HCT116 (cell line): ENCODE measurements around the gene NRP1. TPM values are rescaled to one million over a fixed set of nuclear protein-coding genes. Genes with fewer than 3 reads are reported as not detected.

ENCODE experiments used
- ATAC-seq: fragments of 200-7000 bp; cut with Tn5 transposase; 2 replicates; pipeline ENCODE4 v1.9.1; 2020; ENCODE audit warnings: mild to moderate bottlenecking, moderate library complexity
- BruUV-seq: library from RNA; stranded (reverse); fragments of 400-500 nt; replicated peaks from 2 replicates; lab custom pipeline; 2021; lab: Mats Ljungman, UMichigan
- CTCF ChIA-PET: fragments of 300-600 bp; sonication (Branson Sonifier 250); formaldehyde crosslinking; loops from one replicate; lab custom pipeline; 2021; ENCODE audit warnings: antibody characterized with exemption; lab: Charles Lee
- POLR2A ChIA-PET: fragments of 300-600, 350-600 bp; sonication (Branson Sonifier 250); formaldehyde crosslinking; loops from one replicate; lab custom pipeline; 2021; ENCODE audit warnings: antibody characterized with exemption; lab: Charles Lee
- RAD21 ChIA-PET, 2 experiments: fragments of 300-600 bp; sonication (Branson Sonifier 250); formaldehyde crosslinking; loops; one replicate each; lab custom pipeline; 2023; ENCODE audit warnings: low total read pairs in 2 of 2; ENCODE audit not compliant: uncharacterized antibody in 2 of 2, unreplicated experiment in 2 of 2, low non-redundant PET in 1 of 2; lab: Charles Lee
- DNase-seq: peaks from one replicate; pipeline ENCODE4 v3.0.0-alpha.2; 2010; ENCODE audit warnings: low read depth, low spot score
- H2AFZ ChIP-seq: fragments of 200-600 bp; shearing (Covaris generic), sonication (generic); 2 replicates; pipeline ENCODE4 v1.6.1; 2017; ENCODE audit warnings: low read depth, mixed run types, mixed read lengths, antibody characterized with exemption, low read length; ENCODE audit not compliant: poor library complexity, severe bottlenecking
- H3K27ac ChIP-seq: 2 replicates; pipeline ENCODE4 v1.5.1; 2012; ENCODE audit warnings: low read depth, low read length
- H3K27me3 ChIP-seq: fragments of 200-600 bp; sonication (generic); 2 replicates; pipeline ENCODE4 v1.6.1; 2016; ENCODE audit warnings: mixed run types, low read length, mixed read lengths; ENCODE audit not compliant: insufficient read depth
- H3K36me3 ChIP-seq, 2 experiments: fragments of 200-500 bp in 1 of 2; fragments of 200-600 bp in 1 of 2; sonication (Bioruptor generic) in 1 of 2; sonication (generic) in 1 of 2; 2 replicates each; pipeline versions ENCODE4 v1.5.1 to v1.6.1; 2014 to 2016; ENCODE audit warnings: low read length in 2 of 2, inconsistent platforms in 1 of 2, mixed read lengths in 1 of 2, mixed run types in 1 of 2; ENCODE audit not compliant: insufficient read depth in 2 of 2, control insufficient read depth in 1 of 2
- H3K4me1 ChIP-seq, 2 experiments: fragments of 200-600 bp in 1 of 2; sonication (generic) in 1 of 2; 2 replicates each; pipeline versions ENCODE4 v1.5.1 to v1.6.1; 2012 to 2017; ENCODE audit warnings: low read length in 2 of 2, inconsistent platforms in 1 of 2, mild to moderate bottlenecking in 1 of 2, mixed read lengths in 1 of 2, mixed run types in 1 of 2, moderate library complexity in 1 of 2; ENCODE audit not compliant: insufficient read depth in 2 of 2, control insufficient read depth in 1 of 2
- H3K4me2 ChIP-seq: fragments of 200-600 bp; sonication (generic); 2 replicates; pipeline ENCODE4 v1.6.1; 2017; ENCODE audit warnings: mixed run types, low read length, mixed read lengths
- H3K4me3 ChIP-seq, 2 experiments: fragments of 200-600 bp in 1 of 2; sonication (generic) in 1 of 2; replicated peaks in 1 of 2; 2 replicates each; pipeline ENCODE4 v1.5.1; 2011 to 2016; ENCODE audit warnings: low read length in 2 of 2, control low read depth in 1 of 2, low read depth in 1 of 2, mild to moderate bottlenecking in 1 of 2, mixed read lengths in 1 of 2, mixed run types in 1 of 2
- H3K79me2 ChIP-seq: fragments of 200-600 bp; sonication (generic); 2 replicates; pipeline ENCODE4 v1.6.1; 2017; ENCODE audit warnings: mild to moderate bottlenecking, mixed run types, low read length, moderate library complexity, mixed read lengths; ENCODE audit not compliant: insufficient read depth
- H3K9ac ChIP-seq: fragments of 200-600 bp; sonication (generic); 2 replicates; pipeline ENCODE4 v1.6.1; 2016; ENCODE audit warnings: low read length, mixed read lengths
- H3K9me2 ChIP-seq: fragments of 200-600 bp; sonication (generic), shearing (Covaris generic); 2 replicates; pipeline ENCODE4 v1.6.1; 2017; ENCODE audit warnings: mixed run types, mild to moderate bottlenecking, moderate library complexity; ENCODE audit not compliant: insufficient read depth
- H3K9me3 ChIP-seq, 2 experiments: fragments of 200-500 bp in 1 of 2; fragments of 200-600 bp in 1 of 2; sonication (Bioruptor generic) in 1 of 2; sonication (generic) in 1 of 2; 2 replicates each; pipeline ENCODE4 v1.6.1; 2014 to 2017; ENCODE audit warnings: low read length in 2 of 2, mixed read lengths in 2 of 2, inconsistent platforms in 1 of 2, low read depth in 1 of 2, mild to moderate bottlenecking in 1 of 2, mixed run types in 1 of 2, moderate library complexity in 1 of 2; ENCODE audit not compliant: control insufficient read depth in 1 of 2, insufficient read depth in 1 of 2
- H4K20me1 ChIP-seq: fragments of 200-600 bp; sonication (generic), shearing (Covaris generic); 2 replicates; pipeline ENCODE4 v1.6.1; 2017; ENCODE audit warnings: mixed run types, mild to moderate bottlenecking, moderate library complexity; ENCODE audit not compliant: insufficient read depth
- CBX3 ChIP-seq: IDR thresholded peaks from 2 replicates; pipeline ENCODE4 v1.6.1; 2012; ENCODE audit warnings: low read depth
- EGR1 ChIP-seq: IDR thresholded peaks from 2 replicates; pipeline ENCODE4 v1.6.1; 2012; ENCODE audit warnings: low read depth
- ELF1 ChIP-seq: IDR thresholded peaks from 2 replicates; pipeline ENCODE4 v1.6.1; 2012; ENCODE audit warnings: low read depth, borderline replicate concordance
- FOSL1 ChIP-seq: IDR thresholded peaks from 2 replicates; pipeline ENCODE4 v1.6.1; 2012; ENCODE audit warnings: low read depth
- RAD21 ChIP-seq: IDR thresholded peaks from 2 replicates; pipeline ENCODE4 v1.6.1; 2012; ENCODE audit warnings: low read depth, mild to moderate bottlenecking
- SP1 ChIP-seq: IDR thresholded peaks from 2 replicates; pipeline ENCODE4 v1.6.1; 2012; ENCODE audit warnings: low read depth
- SRF ChIP-seq: IDR thresholded peaks from 2 replicates; pipeline ENCODE4 v1.6.1; 2012; ENCODE audit warnings: low read depth
- ZFX ChIP-seq: fragments of 450-650 bp; IDR thresholded peaks from 2 replicates; pipeline ENCODE4 v1.6.1; 2017
- ZNF274 ChIP-seq: fragments of 200-500 bp; sonication (Bioruptor generic); IDR thresholded peaks from 2 replicates; pipeline ENCODE4 v1.6.1; 2014; ENCODE audit warnings: mild to moderate bottlenecking, low read depth, low read length, inconsistent platforms
- intact Hi-C: fragments of 100-400 bp; cut with micrococcal nuclease; formaldehyde crosslinking; loops from 2 replicates; pipeline ENCODE4 v1.10.0; 2022
- total RNA-seq: library from RNA; stranded (reverse); gene quantifications from one replicate; pipeline ENCODE4 v1.2.1, GENCODE V29; 2021; ENCODE audit not compliant: unreplicated experiment
- TF ChIP-seq, protein P1 (sequence below): IDR thresholded peaks from 2 replicates; pipeline ENCODE4 v1.6.1; 2012
- TF ChIP-seq, protein P2 (sequence below): IDR thresholded peaks from 2 replicates; pipeline ENCODE4 v1.6.1; 2012; ENCODE audit warnings: low read depth
- TF ChIP-seq, protein P3 (sequence below): IDR thresholded peaks from 2 replicates; pipeline ENCODE4 v1.6.1; 2012

NRP1 gene
- total RNA-seq, 1 experiment from 2014 or later, result 3.8 TPM

DNA sequence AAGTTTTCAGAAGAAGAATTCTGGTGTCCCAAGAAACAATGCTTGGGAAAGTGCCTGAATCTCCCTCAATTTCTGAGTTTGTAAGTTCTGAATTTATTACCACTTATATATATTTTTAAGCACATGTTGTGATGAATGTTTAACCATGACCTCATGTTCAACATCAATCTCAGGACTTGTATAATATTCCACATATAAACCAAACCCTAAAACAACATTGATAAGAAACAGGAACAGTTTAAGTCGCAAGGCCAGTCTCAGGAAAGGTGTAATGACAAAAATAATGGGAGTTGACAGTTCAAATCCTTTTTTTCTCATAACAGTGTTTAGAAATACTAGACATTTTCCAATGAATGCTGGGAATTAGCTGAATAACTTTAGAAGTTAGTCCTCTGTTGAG, 22.8 kb downstream of the NRP1 start:
- Histone ChIP-seq H3K9me2 (no peaks in the 10 kb centered on the region), H3K79me2 (no peaks in the 10 kb centered on the region), H3K4me2 (no peak overlapping the region), H3K9me3 (no peaks in the 10 kb centered on the region), H3K27ac (no peak overlapping the region), H3K36me3 (no peaks in the 10 kb centered on the region), H4K20me1 (no peaks in the 10 kb centered on the region), H3K27me3 (no peaks in the 10 kb centered on the region), H3K9ac (no peak overlapping the region), H3K4me1 (no peaks in the 10 kb centered on the region), H3K4me3 (no peak overlapping the region), H2AFZ (no peak overlapping the region)
- BruUV-seq, result no TSS peak
- ChIA-PET RAD21 (no interaction called here), POLR2A (no interaction called here), CTCF (no interaction called here)
- ATAC-seq, result no peak
- intact Hi-C loops, result no loop called here
- no peak for DNase-seq
- TF ChIP-seq ZFX (no peak), SRF (no peak), SP1 (no peak), CBX3 (no peak), ZNF274 (no peak), ELF1 (no peak), EGR1 (no peak), RAD21 (no peak), FOSL1 (no peak)
- TF ChIP-seq, protein P1, sequence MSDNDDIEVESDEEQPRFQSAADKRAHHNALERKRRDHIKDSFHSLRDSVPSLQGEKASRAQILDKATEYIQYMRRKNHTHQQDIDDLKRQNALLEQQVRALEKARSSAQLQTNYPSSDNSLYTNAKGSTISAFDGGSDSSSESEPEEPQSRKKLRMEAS, result no peak
- TF ChIP-seq, protein P2, sequence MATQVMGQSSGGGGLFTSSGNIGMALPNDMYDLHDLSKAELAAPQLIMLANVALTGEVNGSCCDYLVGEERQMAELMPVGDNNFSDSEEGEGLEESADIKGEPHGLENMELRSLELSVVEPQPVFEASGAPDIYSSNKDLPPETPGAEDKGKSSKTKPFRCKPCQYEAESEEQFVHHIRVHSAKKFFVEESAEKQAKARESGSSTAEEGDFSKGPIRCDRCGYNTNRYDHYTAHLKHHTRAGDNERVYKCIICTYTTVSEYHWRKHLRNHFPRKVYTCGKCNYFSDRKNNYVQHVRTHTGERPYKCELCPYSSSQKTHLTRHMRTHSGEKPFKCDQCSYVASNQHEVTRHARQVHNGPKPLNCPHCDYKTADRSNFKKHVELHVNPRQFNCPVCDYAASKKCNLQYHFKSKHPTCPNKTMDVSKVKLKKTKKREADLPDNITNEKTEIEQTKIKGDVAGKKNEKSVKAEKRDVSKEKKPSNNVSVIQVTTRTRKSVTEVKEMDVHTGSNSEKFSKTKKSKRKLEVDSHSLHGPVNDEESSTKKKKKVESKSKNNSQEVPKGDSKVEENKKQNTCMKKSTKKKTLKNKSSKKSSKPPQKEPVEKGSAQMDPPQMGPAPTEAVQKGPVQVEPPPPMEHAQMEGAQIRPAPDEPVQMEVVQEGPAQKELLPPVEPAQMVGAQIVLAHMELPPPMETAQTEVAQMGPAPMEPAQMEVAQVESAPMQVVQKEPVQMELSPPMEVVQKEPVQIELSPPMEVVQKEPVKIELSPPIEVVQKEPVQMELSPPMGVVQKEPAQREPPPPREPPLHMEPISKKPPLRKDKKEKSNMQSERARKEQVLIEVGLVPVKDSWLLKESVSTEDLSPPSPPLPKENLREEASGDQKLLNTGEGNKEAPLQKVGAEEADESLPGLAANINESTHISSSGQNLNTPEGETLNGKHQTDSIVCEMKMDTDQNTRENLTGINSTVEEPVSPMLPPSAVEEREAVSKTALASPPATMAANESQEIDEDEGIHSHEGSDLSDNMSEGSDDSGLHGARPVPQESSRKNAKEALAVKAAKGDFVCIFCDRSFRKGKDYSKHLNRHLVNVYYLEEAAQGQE, result no peak
- TF ChIP-seq, protein P3, sequence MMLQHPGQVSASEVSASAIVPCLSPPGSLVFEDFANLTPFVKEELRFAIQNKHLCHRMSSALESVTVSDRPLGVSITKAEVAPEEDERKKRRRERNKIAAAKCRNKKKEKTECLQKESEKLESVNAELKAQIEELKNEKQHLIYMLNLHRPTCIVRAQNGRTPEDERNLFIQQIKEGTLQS, result no peak
